Ovary (tissue), 9 donors: Measurements from ENCODE around the gene RETSAT. TPM values are rescaled to one million over a fixed set of nuclear protein-coding genes. Genes with fewer than 3 reads are reported as not detected.
"Not testable (repeated sequence)": the region's sequence is repeated elsewhere in the genome, so short reads cannot be mapped to it uniquely, and the experiment has no call there.

Source experiments
- DNase-seq, 5 donors: peaks; one replicate each; pipeline ENCODE4 v3.0.0-alpha.2; 2019 to 2020
- H3K27ac ChIP-seq, 2 donors: fragments of 200-600 bp; one replicate each; pipeline versions ENCODE4 v1.5.1 to v1.8.0; 2019 to 2022
- H3K27me3 ChIP-seq: fragments of 200-600 bp; one replicate; pipeline ENCODE4 v1.8.0; 2022
- H3K36me3 ChIP-seq: fragments of 200-600 bp; sonication (generic); one replicate; pipeline ENCODE4 v1.5.1; 2019
- H3K4me1 ChIP-seq: one replicate; pipeline ENCODE4 v1.8.1; 2013; ENCODE audit warnings: mild to moderate bottlenecking, moderate library complexity; ENCODE audit not compliant: insufficient read depth
- H3K4me3 ChIP-seq: fragments of 200-600 bp; sonication (generic); one replicate; pipeline ENCODE4 v1.5.1; 2017
- H3K9me3 ChIP-seq, 2 donors: fragments of 200-600 bp in 1 of 2; sonication (generic) in 1 of 2; one replicate each; pipeline versions ENCODE4 v1.5.1 to v1.8.1; 2013 to 2019; ENCODE audit warnings: mild to moderate bottlenecking in 1 of 2, moderate library complexity in 1 of 2
- EP300 ChIP-seq: sonication (generic); formaldehyde crosslinking; IDR thresholded peaks from one replicate; pipeline ENCODE4 v1.6.1; 2017; ENCODE audit warnings: antibody characterized with exemption
- POLR2A ChIP-seq: fragments of 450-650 bp; IDR thresholded peaks from one replicate; pipeline ENCODE4 v1.6.1; 2017; ENCODE audit warnings: antibody characterized with exemption, mild to moderate bottlenecking, moderate library complexity
- WGBS, 3 donors: extraction: QIAGEN DNeasy Blood & Tissue Kit in 1 of 3; methylation state at CpG; one replicate each; pipeline versions ENCODE4 v1.1.5 to v1.1.7; 2013 to 2017; 5-methylcytosine and 5-hydroxymethylcytosine counted together
- intact Hi-C, 4 donors: fragments of 100-400 bp; cut with DNase I; formaldehyde crosslinking; loops; one replicate each; pipeline versions ENCODE4 v1.11.0 to v1.15.1; 2022 to 2023
- polyA plus RNA-seq, 2 donors: library from polyadenylated mRNA; stranded (reverse); fragments of 200-250 nt in 1 of 2; fragments of 350-450 nt in 1 of 2; fragmentation: Illumina TruSeq in 1 of 2; extraction: RNeasy Lipid Tissue Mini Kit (QIAGEN cat#74804) in 1 of 2; gene quantifications; one replicate each; pipeline ENCODE4 v1.2.3, GENCODE V29; 2013 to 2014
- total RNA-seq, 7 donors: library from RNA; depleted of rRNA in 2 of 7; stranded (reverse); fragments of >200 nt in 2 of 7; fragmentation: NEBNext Ultra II Directional in 3 of 7; extraction: Animal tissue kit (Norgen Biotek cat#: 25700) in 3 of 7; gene quantifications; one replicate each; pipeline versions ENCODE4 v1.1.0 to v1.2.4, GENCODE V29; 2016 to 2023
- TF ChIP-seq, protein P1 (sequence below), 3 donors: fragments of 450-650 bp in 2 of 3; fragments of 200-600 bp in 1 of 3; IDR thresholded peaks; one replicate each; pipeline versions ENCODE4 v1.5.1 to v1.8.0; 2016 to 2022; ENCODE audit warnings: antibody characterized with exemption in 3 of 3, mild to moderate bottlenecking in 1 of 3
- donor health status: DM: no; HTN: no; CAD: no; lungs with moderate emphysema.
- donor health status: DM: no; HTN: no; CAD: no.
- donor health status: Bipolar disorder and iron deficiency.
- donor health status: DM: yes; HTN: yes; CAD: no.
- donor health status: DM: no; HTN: no; CAD: no.
- donor health status: DM: yes; HTN: yes; CAD: no.

RETSAT gene
- total and polyA plus RNA-seq, 9 donors: 13.4 to 29.4 (median 24.8) TPM

DNA sequence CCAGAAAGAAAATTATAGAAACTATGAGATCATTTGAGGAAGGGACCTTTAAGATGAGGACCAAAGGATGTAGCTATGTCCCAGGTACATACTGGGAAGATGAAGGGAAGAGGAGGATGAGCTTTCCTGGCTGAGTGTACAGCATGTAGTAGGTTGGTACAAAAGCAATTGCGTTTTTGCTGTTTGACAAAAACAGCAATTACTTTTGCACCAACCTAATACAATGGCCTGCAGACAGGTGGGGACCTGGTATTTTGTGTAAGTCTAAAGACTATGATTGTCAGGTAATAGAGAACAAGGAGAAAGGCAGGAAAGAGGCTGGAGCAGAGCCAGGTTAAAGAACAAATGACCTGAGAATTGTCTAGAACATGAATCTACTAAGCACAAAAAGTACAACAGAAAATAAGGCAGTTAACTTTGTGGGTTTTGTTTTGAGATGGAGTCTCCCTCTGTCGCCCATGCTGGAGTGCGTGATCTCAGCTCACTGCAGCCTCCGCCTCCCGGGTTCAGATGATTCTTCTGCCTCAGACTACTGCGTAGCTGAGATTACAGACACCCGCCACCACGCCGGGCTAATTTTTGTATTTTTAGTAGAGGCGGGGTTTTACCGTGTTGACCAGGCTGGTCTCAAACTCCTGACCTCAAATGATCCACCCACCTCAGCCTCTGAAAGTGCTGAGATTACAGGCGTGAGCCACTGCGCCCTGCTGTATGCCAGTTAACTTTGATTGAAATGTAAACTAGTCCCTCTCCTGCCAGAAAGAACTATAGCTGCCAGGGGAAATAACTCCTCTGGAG, 23.3 kb downstream of the RETSAT start:
- Histone ChIP-seq H3K4me1 (peaks cover 6% of the 10 kb centered on the region), H3K36me3 (no peaks in the 10 kb centered on the region), H3K27ac (no peak overlapping the region), H3K27me3 (no peaks in the 10 kb centered on the region), H3K4me3 (no peak overlapping the region), H3K9me3 (no peaks in the 10 kb centered on the region)
- TF ChIP-seq, protein P1, sequence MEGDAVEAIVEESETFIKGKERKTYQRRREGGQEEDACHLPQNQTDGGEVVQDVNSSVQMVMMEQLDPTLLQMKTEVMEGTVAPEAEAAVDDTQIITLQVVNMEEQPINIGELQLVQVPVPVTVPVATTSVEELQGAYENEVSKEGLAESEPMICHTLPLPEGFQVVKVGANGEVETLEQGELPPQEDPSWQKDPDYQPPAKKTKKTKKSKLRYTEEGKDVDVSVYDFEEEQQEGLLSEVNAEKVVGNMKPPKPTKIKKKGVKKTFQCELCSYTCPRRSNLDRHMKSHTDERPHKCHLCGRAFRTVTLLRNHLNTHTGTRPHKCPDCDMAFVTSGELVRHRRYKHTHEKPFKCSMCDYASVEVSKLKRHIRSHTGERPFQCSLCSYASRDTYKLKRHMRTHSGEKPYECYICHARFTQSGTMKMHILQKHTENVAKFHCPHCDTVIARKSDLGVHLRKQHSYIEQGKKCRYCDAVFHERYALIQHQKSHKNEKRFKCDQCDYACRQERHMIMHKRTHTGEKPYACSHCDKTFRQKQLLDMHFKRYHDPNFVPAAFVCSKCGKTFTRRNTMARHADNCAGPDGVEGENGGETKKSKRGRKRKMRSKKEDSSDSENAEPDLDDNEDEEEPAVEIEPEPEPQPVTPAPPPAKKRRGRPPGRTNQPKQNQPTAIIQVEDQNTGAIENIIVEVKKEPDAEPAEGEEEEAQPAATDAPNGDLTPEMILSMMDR (IDR thresholded peaks at IDR 0.05): no peak
- TF ChIP-seq EP300: no peak
- no peak for TF ChIP-seq POLR2A
- intact Hi-C loops: no loop called here
- DNase-seq: no peak
- WGBS, 3 donors: 78 to 83% (median 78%) methylated on average over 13 of the region's 13 CpGs

DNA sequence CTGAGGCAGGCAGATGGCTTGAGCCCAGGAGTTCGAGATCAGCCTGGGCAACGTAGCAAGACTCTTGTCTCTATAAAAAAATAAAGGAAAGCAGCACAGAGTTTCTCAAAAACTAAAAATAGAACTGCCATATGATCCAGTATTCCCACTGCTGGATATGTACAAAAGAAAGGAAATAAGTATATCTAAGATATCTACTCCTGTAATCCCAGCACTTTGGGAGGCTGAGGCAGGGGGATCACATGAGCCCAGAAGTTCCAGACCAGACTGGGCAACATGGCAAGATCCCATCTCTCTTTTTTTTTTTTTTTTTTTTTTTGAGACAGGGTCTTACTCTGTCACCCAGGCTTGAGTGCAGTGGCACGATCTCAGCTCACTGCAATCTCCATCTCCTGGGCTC, 24.6 kb downstream of the RETSAT start:
- not testable (repeated sequence) for DNase-seq, H3K36me3 ChIP-seq, H3K27me3 ChIP-seq, H3K4me3 ChIP-seq, H3K9me3 ChIP-seq, H3K27ac ChIP-seq
- WGBS, 3 donors: 73 to 76% (median 73%) methylated on average over 3 of the region's 3 CpGs
- intact Hi-C loops: loop anchor here in 1 of 4 donors (5.0 kb wide), 1 partner anchor 558 kb away; the partner anchor contains the start of gene ST3GAL5
- H3K4me1 ChIP-seq: peaks cover 12% of the 10 kb centered on the region

DNA sequence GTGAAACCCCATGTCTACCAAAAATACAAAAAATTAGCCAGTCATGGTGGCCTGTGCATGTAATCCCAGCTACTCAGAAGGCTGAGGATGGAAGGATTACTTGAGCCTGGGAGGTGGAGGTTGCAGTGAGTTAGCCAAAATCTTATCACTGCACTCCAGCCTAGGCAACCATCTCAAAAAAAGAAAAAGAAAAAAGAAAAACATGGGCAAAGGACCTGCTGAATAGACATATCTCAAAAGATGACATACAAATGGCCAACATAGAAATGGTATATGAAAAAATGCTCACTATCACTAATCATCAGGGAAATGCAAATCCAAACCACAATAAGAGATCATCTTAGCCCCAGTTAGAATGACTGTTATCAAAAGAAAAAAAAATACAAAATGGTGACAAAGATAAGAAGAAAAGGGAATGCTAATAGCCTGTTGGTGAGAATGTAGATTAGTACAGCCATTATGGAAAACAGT, 25.1 kb downstream of the RETSAT start:
- peaks cover 13% of the 10 kb centered on the region for H3K4me1 ChIP-seq
- TF ChIP-seq POLR2A (no peak), EP300 (no peak)
- TF ChIP-seq, protein P1 (IDR thresholded peaks at IDR 0.05): no peak
- H3K27ac ChIP-seq: no peak overlapping the region
- H3K9me3 ChIP-seq: no peaks in the 10 kb centered on the region
- no peaks in the 10 kb centered on the region for H3K27me3 ChIP-seq
- DNase-seq: no peak
- H3K36me3 ChIP-seq: no peaks in the 10 kb centered on the region
- intact Hi-C loops: loop anchor here in 1 of 4 donors (5.0 kb wide), 1 partner anchor 558 kb away; the partner anchor contains the start of gene ST3GAL5
- H3K4me3 ChIP-seq: no peak overlapping the region

DNA sequence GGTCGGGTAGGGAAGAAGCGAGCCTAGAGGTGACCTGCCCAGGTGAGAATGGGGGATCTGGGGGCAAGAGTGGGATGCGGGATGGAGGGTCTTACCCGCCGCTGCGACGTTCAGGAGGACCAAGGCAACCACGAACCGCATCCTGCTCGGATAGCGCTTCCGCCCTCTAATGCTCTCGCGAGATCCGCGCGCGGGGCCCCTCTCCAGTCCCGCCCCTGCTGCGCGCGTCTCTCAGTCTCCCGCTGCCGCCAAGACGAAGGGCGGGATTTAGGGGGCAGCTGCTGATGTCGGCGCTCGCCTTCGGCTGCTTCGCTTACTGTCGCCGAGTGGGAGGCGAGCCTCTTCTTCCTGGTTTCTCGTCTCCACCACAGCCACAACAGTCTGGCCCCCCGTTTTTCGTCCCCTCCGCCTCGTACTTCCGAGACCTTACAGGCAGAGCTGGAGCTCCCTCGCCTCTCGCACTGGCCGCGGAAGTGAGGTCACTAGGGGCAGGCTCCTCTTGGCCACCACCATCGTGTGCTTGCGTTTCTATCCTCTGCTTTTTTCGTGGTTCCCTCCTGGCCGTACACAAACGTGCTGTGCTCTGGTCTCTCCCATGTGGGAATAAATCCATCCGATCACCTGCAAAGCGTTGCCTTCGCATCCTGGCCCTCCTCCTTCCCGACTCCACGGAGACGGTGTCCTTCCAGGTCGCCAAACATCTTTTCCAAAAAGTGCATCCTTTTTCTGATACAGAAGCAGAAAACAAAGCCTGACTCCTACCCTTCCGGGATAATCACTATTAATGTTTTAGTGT, 26.3 kb downstream of the RETSAT start, which contains the start of gene TGOLN2:
TSS of gene TGOLN2 (minus strand) at position 168 of the 796 bp plus-strand sequence. CDS start at position 141, 27 bp downstream.
- Histone ChIP-seq H3K9me3 (no peaks in the 10 kb centered on the region), H3K27ac (peak within 1 kb of the TSS; percentile 92 to 94), H3K4me1 (peaks cover 13% of the 10 kb centered on the region), H3K4me3 (peak within 1 kb of the TSS; percentile 83), H3K27me3 (no peaks in the 10 kb centered on the region), H3K36me3 (no peaks in the 10 kb centered on the region)
- TF ChIP-seq, protein P1 (IDR thresholded peaks at IDR 0.05): peak in 1 of 3 donors; percentile 17
- TF ChIP-seq EP300 (no peak), POLR2A (peak; percentile 99)
- DNase-seq: peak; percentile 91 to 95 (median 95)
- intact Hi-C loops: loop anchor here in 1 of 4 donors (5.0 kb wide), 1 partner anchor 559 kb away; the partner anchor contains the start of gene ST3GAL5
- 0 to 1% (median 0%) methylated on average over 54 to 57 of the region's 57 CpGs for WGBS, 3 donors
